ENCODE data around the gene HARS2.
"Not testable (repeated sequence)": the region's sequence is repeated elsewhere in the genome, so short reads cannot be mapped to it uniquely, and the experiment has no call there.

The HARS2 gene

DNA sequence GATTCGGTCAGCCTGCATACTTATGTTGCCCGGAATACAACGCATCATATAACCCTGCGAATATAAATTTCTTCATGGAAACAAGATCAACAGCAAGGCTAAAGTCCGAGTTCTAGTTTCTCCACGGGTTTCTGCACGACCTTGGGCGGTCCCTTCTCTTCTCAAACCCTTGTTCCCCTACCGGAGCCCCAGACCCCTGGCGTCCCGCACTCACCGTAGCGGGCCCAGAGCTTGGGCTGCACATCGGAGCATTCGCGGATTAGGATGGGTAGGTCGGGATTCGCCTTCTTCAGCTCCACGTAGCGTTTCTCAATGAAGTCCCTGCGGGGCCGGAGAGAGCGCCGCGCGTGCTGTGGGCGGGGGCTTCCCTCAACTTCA lies 44.2 kb upstream of the HARS2 start:
- no peaks in the 10 kb centered on the region for H3K9me3 ChIP-seq (ENCODE audit: low read length)
- peaks cover 19% of the 10 kb centered on the region for H3K79me2 ChIP-seq (ENCODE audit: insufficient read depth, low read length)
- no peaks in the 10 kb centered on the region for H3F3A ChIP-seq (ENCODE audit: insufficient read depth, low read length)
- no peaks in the 10 kb centered on the region for H4K20me1 ChIP-seq (ENCODE audit: insufficient read depth, low read length)
- TF ChIP-seq, protein P1, sequence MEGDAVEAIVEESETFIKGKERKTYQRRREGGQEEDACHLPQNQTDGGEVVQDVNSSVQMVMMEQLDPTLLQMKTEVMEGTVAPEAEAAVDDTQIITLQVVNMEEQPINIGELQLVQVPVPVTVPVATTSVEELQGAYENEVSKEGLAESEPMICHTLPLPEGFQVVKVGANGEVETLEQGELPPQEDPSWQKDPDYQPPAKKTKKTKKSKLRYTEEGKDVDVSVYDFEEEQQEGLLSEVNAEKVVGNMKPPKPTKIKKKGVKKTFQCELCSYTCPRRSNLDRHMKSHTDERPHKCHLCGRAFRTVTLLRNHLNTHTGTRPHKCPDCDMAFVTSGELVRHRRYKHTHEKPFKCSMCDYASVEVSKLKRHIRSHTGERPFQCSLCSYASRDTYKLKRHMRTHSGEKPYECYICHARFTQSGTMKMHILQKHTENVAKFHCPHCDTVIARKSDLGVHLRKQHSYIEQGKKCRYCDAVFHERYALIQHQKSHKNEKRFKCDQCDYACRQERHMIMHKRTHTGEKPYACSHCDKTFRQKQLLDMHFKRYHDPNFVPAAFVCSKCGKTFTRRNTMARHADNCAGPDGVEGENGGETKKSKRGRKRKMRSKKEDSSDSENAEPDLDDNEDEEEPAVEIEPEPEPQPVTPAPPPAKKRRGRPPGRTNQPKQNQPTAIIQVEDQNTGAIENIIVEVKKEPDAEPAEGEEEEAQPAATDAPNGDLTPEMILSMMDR (IDR thresholded peaks at IDR 0.05; ENCODE audit: low read length): no peak
- TF ChIP-seq EZH2 (IDR thresholded peaks at IDR 0.05; ENCODE audit: borderline replicate concordance, low read length): no peak
- H3K4me2 ChIP-seq (ENCODE audit: low read length): peak overlapping the region; percentile 92
- peak overlapping the region; percentile 97 for H3K4me3 ChIP-seq (ENCODE audit: low read depth, low read length, poor library complexity, severe bottlenecking)
- H3K9me2 ChIP-seq (ENCODE audit: low read depth, low read length): no peaks in the 10 kb centered on the region
- 0 out of 2 replicates have a peak overlapping the region, but pooled peaks have one; percentile 11 for H2AFZ ChIP-seq (ENCODE audit: low read length)
- H3K9ac ChIP-seq (ENCODE audit: low read length): peak overlapping the region; percentile 93
- H3K27ac ChIP-seq (ENCODE audit: low read depth, low read length, poor library complexity, severe bottlenecking): peak overlapping the region; percentile 17
- H3K27me3 ChIP-seq (ENCODE audit: insufficient read depth, low read length): no peaks in the 10 kb centered on the region
- H3K36me3 ChIP-seq (ENCODE audit: insufficient read depth, low read length): peaks cover 63% of the 10 kb centered on the region
- H3K4me1 ChIP-seq (ENCODE audit: insufficient read depth, low read length, severe bottlenecking): peaks cover 23% of the 10 kb centered on the region

DNA sequence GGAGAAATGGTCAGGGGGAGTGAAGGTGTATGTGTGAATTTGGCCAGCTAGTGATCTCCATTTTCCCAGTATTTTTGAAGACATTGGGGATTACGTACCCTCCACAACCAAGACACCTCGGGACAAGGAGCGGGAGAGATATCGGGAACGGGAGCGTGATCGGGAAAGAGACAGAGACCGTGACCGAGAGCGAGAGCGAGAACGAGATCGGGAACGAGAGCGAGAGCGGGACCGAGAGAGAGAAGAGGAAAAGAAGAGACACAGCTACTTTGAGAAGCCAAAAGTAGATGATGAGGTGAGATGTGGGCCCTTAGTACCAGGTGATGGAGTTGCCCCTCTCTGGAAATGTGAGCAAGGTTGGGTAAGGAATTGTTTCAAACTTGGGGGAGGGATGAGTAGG lies 32.4 kb upstream of the HARS2 start:
- H3K4me1 ChIP-seq (ENCODE audit: insufficient read depth, low read length, severe bottlenecking): peaks cover under 1% of the 10 kb centered on the region
- H3K9me2 ChIP-seq (ENCODE audit: low read depth, low read length): no peaks in the 10 kb centered on the region
- H2AFZ ChIP-seq (ENCODE audit: low read length): no peak overlapping the region
- H3K4me2 ChIP-seq (ENCODE audit: low read length): no peak overlapping the region
- H3K36me3 ChIP-seq (ENCODE audit: insufficient read depth, low read length): peaks cover 90% of the 10 kb centered on the region
- H3K27ac ChIP-seq (ENCODE audit: low read depth, low read length, poor library complexity, severe bottlenecking): no peak overlapping the region
- TF ChIP-seq EZH2 (IDR thresholded peaks at IDR 0.05; ENCODE audit: borderline replicate concordance, low read length): no peak
- TF ChIP-seq, protein P1 (IDR thresholded peaks at IDR 0.05; ENCODE audit: low read length): no peak
- no peaks in the 10 kb centered on the region for H4K20me1 ChIP-seq (ENCODE audit: insufficient read depth, low read length)
- H3K9me3 ChIP-seq (ENCODE audit: low read length): no peaks in the 10 kb centered on the region
- H3F3A ChIP-seq (ENCODE audit: insufficient read depth, low read length): peaks cover 7% of the 10 kb centered on the region; the same call in 1 of the 2 replicates
- no peak overlapping the region for H3K4me3 ChIP-seq (ENCODE audit: low read depth, low read length, poor library complexity, severe bottlenecking)
- no peaks in the 10 kb centered on the region for H3K79me2 ChIP-seq (ENCODE audit: insufficient read depth, low read length)
- H3K9ac ChIP-seq (ENCODE audit: low read length): no peak overlapping the region
- H3K27me3 ChIP-seq (ENCODE audit: insufficient read depth, low read length): no peaks in the 10 kb centered on the region

DNA sequence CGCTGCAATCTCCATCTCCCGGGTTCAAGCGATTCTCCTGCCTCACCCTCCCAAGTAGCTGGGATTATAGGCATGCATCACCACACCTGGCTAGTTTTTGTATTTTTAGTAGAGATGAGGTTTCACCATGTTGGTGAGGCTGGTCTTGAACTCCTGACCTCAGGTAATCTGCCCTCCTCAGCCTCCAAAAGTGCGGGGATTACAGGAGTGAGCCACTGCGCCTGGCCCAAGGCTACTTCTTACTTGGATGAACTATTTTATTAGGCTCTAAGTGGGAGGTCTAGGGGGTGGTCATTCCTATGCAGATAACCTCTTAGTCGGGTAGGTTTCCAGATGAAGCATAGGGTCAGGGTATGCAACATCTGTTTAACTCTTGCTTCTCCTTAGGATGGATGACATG lies 30.9 kb upstream of the HARS2 start:
- not testable (repeated sequence) for H3K27me3 ChIP-seq (ENCODE audit: insufficient read depth, low read length)
- peaks cover 75% of the 10 kb centered on the region for H3K36me3 ChIP-seq (ENCODE audit: insufficient read depth, low read length)

DNA sequence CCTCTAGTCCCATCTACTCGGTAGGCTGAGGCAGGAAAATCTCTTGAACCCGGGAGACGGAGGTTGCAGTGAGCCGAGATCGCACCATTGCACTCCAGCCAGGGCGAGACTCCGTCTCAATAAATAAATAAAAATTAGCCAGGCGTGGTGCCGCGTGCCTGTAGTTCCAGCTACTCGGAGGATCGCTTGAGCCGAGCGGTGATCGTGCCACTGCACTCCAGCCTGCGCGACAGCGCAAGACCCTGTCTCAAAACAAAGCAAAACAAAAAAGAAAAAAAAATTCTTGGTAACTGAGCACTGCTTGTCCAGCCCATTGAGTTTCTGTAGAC lies 27.3 kb upstream of the HARS2 start:
- Histone ChIP-seq H3K27ac (ENCODE audit: low read depth, low read length, poor library complexity, severe bottlenecking) (peak overlapping the region; percentile 57), H3K4me2 (ENCODE audit: low read length) (peak overlapping the region; percentile 90), H4K20me1 (ENCODE audit: insufficient read depth, low read length) (no peaks in the 10 kb centered on the region), H3K9me2 (ENCODE audit: low read depth, low read length) (no peaks in the 10 kb centered on the region), H3K36me3 (ENCODE audit: insufficient read depth, low read length) (peaks cover 66% of the 10 kb centered on the region), H3K4me3 (ENCODE audit: low read depth, low read length, poor library complexity, severe bottlenecking) (peak overlapping the region; percentile 92), H2AFZ (ENCODE audit: low read length) (no peak overlapping the region), H3K4me1 (ENCODE audit: insufficient read depth, low read length, severe bottlenecking) (peaks cover 19% of the 10 kb centered on the region), H3K9ac (ENCODE audit: low read length) (peak overlapping the region; percentile 84), H3K9me3 (ENCODE audit: low read length) (no peaks in the 10 kb centered on the region), H3F3A (ENCODE audit: insufficient read depth, low read length) (peaks cover 7% of the 10 kb centered on the region; the same call in 1 of the 2 replicates), H3K27me3 (ENCODE audit: insufficient read depth, low read length) (no peaks in the 10 kb centered on the region), H3K79me2 (ENCODE audit: insufficient read depth, low read length) (no peaks in the 10 kb centered on the region)
- TF ChIP-seq EZH2 (IDR thresholded peaks at IDR 0.05; ENCODE audit: borderline replicate concordance, low read length): no peak
- TF ChIP-seq, protein P1 (IDR thresholded peaks at IDR 0.05; ENCODE audit: low read length): no peak

More for the DNA sequence above, 30.9 kb upstream of the HARS2 start:
- H3K4me1 ChIP-seq (ENCODE audit: insufficient read depth, low read length, severe bottlenecking); H3K9me2 ChIP-seq (ENCODE audit: low read depth, low read length); H3K27ac ChIP-seq (ENCODE audit: low read depth, low read length, poor library complexity, severe bottlenecking); H3K4me3 ChIP-seq (ENCODE audit: low read depth, low read length, poor library complexity, severe bottlenecking); H2AFZ ChIP-seq (ENCODE audit: low read length); H3K9ac ChIP-seq (ENCODE audit: low read length); H4K20me1 ChIP-seq (ENCODE audit: insufficient read depth, low read length); H3K9me3 ChIP-seq (ENCODE audit: low read length); H3K4me2 ChIP-seq (ENCODE audit: low read length); H3K79me2 ChIP-seq (ENCODE audit: insufficient read depth, low read length); H3F3A ChIP-seq (ENCODE audit: insufficient read depth, low read length): not testable (repeated sequence)

Measured in OCI-LY1 (cell line).